HEK293 (cell line): Measurements from ENCODE around the gene C17orf50.

Experiments
- HOXD13 ChIP-seq: sonication (generic); formaldehyde crosslinking; IDR thresholded peaks from 2 replicates; pipeline ENCODE4 v1.8.0; 2022; ENCODE audit warnings: missing genetic modification reagents, borderline replicate concordance
- KLF8 ChIP-seq: fragments of 450-650 bp; formaldehyde crosslinking; IDR thresholded peaks from 2 replicates; pipeline ENCODE4 v1.5.1; 2016; ENCODE audit warnings: missing biosample characterization, missing genetic modification characterization
- ZIC2 ChIP-seq: fragments of 450-650 bp; formaldehyde crosslinking; IDR thresholded peaks from 2 replicates; pipeline ENCODE4 v1.5.1; 2016; ENCODE audit warnings: missing biosample characterization, missing genetic modification characterization
- ZNF121 ChIP-seq: fragments of 450-650 bp; formaldehyde crosslinking; IDR thresholded peaks from 2 replicates; pipeline ENCODE4 v1.5.1; 2016; ENCODE audit warnings: missing biosample characterization, missing genetic modification characterization
- ZNF138 ChIP-seq: fragments of 450-650 bp; formaldehyde crosslinking; IDR thresholded peaks from 2 replicates; pipeline ENCODE4 v1.5.1; 2016; ENCODE audit warnings: missing biosample characterization, missing genetic modification characterization, borderline replicate concordance
- ZNF155 ChIP-seq: fragments of 450-650 bp; formaldehyde crosslinking; IDR thresholded peaks from 2 replicates; pipeline ENCODE4 v1.5.1; 2016; ENCODE audit warnings: missing biosample characterization, missing genetic modification characterization
- ZNF221 ChIP-seq: fragments of 450-650 bp; formaldehyde crosslinking; IDR thresholded peaks from 2 replicates; pipeline ENCODE4 v1.5.1; 2017; ENCODE audit warnings: missing biosample characterization, missing genetic modification characterization, borderline replicate concordance
- ZNF292 ChIP-seq: fragments of 450-650 bp; formaldehyde crosslinking; IDR thresholded peaks from 2 replicates; pipeline ENCODE4 v1.5.1; 2016; ENCODE audit warnings: low read depth, missing biosample characterization, missing genetic modification characterization, borderline replicate concordance
- ZNF48 ChIP-seq: fragments of 450-650 bp; formaldehyde crosslinking; IDR thresholded peaks from 2 replicates; pipeline ENCODE4 v1.5.1; 2016; ENCODE audit warnings: missing biosample characterization, missing genetic modification characterization
- ZNF510 ChIP-seq: fragments of 450-650 bp; formaldehyde crosslinking; IDR thresholded peaks from 2 replicates; pipeline ENCODE4 v1.5.1; 2018; ENCODE audit warnings: mild to moderate bottlenecking, missing genetic modification characterization, missing biosample characterization; ENCODE audit not compliant: insufficient replicate concordance
- ZNF596 ChIP-seq: fragments of 450-650 bp; IDR thresholded peaks from 2 replicates; pipeline ENCODE4 v1.5.0; 2018; ENCODE audit warnings: missing biosample characterization, mild to moderate bottlenecking, missing genetic modification characterization, moderate library complexity
- ZNF600 ChIP-seq: fragments of 450-650 bp; formaldehyde crosslinking; IDR thresholded peaks from 2 replicates; pipeline ENCODE4 v1.5.1; 2016; ENCODE audit warnings: missing biosample characterization, missing genetic modification characterization
- ZNF610 ChIP-seq: fragments of 450-650 bp; formaldehyde crosslinking; IDR thresholded peaks from 2 replicates; pipeline ENCODE4 v1.5.1; 2016; ENCODE audit warnings: missing biosample characterization, missing genetic modification characterization, borderline replicate concordance
- TF ChIP-seq, protein P1 (sequence below): fragments of 450-650 bp; formaldehyde crosslinking; IDR thresholded peaks from 2 replicates; pipeline ENCODE4 v1.5.1; 2016; ENCODE audit warnings: missing biosample characterization, missing genetic modification characterization
- TF ChIP-seq, protein P2 (sequence below): fragments of 450-650 bp; formaldehyde crosslinking; IDR thresholded peaks from 2 replicates; pipeline ENCODE4 v1.5.1; 2017; ENCODE audit warnings: missing biosample characterization, missing genetic modification characterization
- TF ChIP-seq, protein P3 (sequence below): fragments of 450-650 bp; formaldehyde crosslinking; IDR thresholded peaks from 2 replicates; pipeline ENCODE4 v1.5.1; 2017; ENCODE audit warnings: missing biosample characterization, missing genetic modification characterization
- TF ChIP-seq, protein P4 (sequence below): fragments of 450-650 bp; formaldehyde crosslinking; IDR thresholded peaks from 2 replicates; pipeline ENCODE4 v1.5.1; 2016; ENCODE audit warnings: missing biosample characterization, missing genetic modification characterization
- TF ChIP-seq, protein P5 (sequence below): fragments of 450-650 bp; formaldehyde crosslinking; IDR thresholded peaks from 2 replicates; pipeline ENCODE4 v1.5.1; 2017; ENCODE audit warnings: missing biosample characterization, missing genetic modification characterization
- TF ChIP-seq, protein P6 (sequence below): fragments of 450-650 bp; formaldehyde crosslinking; IDR thresholded peaks from 2 replicates; pipeline ENCODE4 v1.5.1; 2016; ENCODE audit warnings: missing biosample characterization, missing genetic modification characterization
- TF ChIP-seq, protein P7 (sequence below): fragments of 450-650 bp; formaldehyde crosslinking; IDR thresholded peaks from 2 replicates; pipeline ENCODE4 v1.5.1; 2016; ENCODE audit warnings: missing biosample characterization, missing genetic modification characterization
- TF ChIP-seq, protein P8 (sequence below): fragments of 450-650 bp; formaldehyde crosslinking; conservative IDR thresholded peaks from 2 replicates; pipeline ENCODE4 v1.5.1; 2016; ENCODE audit warnings: low read depth, missing biosample characterization, missing genetic modification characterization

Gene C17orf50

DNA sequence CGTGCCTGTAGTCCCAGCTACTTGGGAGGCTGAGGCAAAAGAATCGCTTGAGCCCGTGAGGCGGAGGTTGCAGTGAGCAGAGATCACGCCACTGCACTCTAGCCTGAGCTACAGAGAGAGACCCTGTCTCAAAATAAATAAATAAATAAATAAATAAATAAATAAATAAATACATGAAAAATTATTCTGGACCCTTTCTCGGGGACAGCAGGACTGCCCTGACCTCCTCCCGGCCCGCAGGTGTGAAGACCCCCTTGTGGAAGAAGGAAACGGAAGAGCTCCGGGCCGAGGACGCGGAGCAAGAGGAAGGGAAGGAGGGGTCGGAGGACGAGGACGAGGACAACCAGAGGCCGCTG is 3.1 kb downstream of the C17orf50 start (continued):
- TF ChIP-seq, protein P1, sequence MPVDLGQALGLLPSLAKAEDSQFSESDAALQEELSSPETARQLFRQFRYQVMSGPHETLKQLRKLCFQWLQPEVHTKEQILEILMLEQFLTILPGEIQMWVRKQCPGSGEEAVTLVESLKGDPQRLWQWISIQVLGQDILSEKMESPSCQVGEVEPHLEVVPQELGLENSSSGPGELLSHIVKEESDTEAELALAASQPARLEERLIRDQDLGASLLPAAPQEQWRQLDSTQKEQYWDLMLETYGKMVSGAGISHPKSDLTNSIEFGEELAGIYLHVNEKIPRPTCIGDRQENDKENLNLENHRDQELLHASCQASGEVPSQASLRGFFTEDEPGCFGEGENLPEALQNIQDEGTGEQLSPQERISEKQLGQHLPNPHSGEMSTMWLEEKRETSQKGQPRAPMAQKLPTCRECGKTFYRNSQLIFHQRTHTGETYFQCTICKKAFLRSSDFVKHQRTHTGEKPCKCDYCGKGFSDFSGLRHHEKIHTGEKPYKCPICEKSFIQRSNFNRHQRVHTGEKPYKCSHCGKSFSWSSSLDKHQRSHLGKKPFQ (tag by site-specific recombination), result peak; percentile 93
- TF ChIP-seq, protein P2, sequence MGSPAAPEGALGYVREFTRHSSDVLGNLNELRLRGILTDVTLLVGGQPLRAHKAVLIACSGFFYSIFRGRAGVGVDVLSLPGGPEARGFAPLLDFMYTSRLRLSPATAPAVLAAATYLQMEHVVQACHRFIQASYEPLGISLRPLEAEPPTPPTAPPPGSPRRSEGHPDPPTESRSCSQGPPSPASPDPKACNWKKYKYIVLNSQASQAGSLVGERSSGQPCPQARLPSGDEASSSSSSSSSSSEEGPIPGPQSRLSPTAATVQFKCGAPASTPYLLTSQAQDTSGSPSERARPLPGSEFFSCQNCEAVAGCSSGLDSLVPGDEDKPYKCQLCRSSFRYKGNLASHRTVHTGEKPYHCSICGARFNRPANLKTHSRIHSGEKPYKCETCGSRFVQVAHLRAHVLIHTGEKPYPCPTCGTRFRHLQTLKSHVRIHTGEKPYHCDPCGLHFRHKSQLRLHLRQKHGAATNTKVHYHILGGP (tag by site-specific recombination), result no peak
- TF ChIP-seq, protein P3, sequence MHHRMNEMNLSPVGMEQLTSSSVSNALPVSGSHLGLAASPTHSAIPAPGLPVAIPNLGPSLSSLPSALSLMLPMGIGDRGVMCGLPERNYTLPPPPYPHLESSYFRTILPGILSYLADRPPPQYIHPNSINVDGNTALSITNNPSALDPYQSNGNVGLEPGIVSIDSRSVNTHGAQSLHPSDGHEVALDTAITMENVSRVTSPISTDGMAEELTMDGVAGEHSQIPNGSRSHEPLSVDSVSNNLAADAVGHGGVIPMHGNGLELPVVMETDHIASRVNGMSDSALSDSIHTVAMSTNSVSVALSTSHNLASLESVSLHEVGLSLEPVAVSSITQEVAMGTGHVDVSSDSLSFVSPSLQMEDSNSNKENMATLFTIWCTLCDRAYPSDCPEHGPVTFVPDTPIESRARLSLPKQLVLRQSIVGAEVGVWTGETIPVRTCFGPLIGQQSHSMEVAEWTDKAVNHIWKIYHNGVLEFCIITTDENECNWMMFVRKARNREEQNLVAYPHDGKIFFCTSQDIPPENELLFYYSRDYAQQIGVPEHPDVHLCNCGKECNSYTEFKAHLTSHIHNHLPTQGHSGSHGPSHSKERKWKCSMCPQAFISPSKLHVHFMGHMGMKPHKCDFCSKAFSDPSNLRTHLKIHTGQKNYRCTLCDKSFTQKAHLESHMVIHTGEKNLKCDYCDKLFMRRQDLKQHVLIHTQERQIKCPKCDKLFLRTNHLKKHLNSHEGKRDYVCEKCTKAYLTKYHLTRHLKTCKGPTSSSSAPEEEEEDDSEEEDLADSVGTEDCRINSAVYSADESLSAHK (tag by site-specific recombination), result no peak
- TF ChIP-seq, protein P4, sequence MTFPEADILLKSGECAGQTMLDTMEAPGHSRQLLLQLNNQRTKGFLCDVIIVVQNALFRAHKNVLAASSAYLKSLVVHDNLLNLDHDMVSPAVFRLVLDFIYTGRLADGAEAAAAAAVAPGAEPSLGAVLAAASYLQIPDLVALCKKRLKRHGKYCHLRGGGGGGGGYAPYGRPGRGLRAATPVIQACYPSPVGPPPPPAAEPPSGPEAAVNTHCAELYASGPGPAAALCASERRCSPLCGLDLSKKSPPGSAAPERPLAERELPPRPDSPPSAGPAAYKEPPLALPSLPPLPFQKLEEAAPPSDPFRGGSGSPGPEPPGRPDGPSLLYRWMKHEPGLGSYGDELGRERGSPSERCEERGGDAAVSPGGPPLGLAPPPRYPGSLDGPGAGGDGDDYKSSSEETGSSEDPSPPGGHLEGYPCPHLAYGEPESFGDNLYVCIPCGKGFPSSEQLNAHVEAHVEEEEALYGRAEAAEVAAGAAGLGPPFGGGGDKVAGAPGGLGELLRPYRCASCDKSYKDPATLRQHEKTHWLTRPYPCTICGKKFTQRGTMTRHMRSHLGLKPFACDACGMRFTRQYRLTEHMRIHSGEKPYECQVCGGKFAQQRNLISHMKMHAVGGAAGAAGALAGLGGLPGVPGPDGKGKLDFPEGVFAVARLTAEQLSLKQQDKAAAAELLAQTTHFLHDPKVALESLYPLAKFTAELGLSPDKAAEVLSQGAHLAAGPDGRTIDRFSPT, result no peak
- TF ChIP-seq ZIC2 (tag by site-specific recombination) (no peak), ZNF121 (no peak), HOXD13 (CRISPR knock-in tag) (no peak), ZNF510 (tag by site-specific recombination) (peak; percentile 82), ZNF610 (tag by site-specific recombination) (no peak), ZNF600 (no peak), ZNF292 (tag by site-specific recombination) (peak; percentile 97), ZNF138 (tag by site-specific recombination) (peak; percentile 82; the same call in 1 of the 2 replicates), ZNF155 (tag by site-specific recombination) (peak; percentile 66; the same call in 1 of the 2 replicates), ZNF221 (no peak; the same call in 1 of the 2 replicates), KLF8 (tag by site-specific recombination) (no peak), ZNF48 (no peak), ZNF596 (no peak)
- TF ChIP-seq, protein P5, sequence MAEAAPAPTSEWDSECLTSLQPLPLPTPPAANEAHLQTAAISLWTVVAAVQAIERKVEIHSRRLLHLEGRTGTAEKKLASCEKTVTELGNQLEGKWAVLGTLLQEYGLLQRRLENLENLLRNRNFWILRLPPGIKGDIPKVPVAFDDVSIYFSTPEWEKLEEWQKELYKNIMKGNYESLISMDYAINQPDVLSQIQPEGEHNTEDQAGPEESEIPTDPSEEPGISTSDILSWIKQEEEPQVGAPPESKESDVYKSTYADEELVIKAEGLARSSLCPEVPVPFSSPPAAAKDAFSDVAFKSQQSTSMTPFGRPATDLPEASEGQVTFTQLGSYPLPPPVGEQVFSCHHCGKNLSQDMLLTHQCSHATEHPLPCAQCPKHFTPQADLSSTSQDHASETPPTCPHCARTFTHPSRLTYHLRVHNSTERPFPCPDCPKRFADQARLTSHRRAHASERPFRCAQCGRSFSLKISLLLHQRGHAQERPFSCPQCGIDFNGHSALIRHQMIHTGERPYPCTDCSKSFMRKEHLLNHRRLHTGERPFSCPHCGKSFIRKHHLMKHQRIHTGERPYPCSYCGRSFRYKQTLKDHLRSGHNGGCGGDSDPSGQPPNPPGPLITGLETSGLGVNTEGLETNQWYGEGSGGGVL (tag by site-specific recombination), result no peak
- TF ChIP-seq, protein P6, sequence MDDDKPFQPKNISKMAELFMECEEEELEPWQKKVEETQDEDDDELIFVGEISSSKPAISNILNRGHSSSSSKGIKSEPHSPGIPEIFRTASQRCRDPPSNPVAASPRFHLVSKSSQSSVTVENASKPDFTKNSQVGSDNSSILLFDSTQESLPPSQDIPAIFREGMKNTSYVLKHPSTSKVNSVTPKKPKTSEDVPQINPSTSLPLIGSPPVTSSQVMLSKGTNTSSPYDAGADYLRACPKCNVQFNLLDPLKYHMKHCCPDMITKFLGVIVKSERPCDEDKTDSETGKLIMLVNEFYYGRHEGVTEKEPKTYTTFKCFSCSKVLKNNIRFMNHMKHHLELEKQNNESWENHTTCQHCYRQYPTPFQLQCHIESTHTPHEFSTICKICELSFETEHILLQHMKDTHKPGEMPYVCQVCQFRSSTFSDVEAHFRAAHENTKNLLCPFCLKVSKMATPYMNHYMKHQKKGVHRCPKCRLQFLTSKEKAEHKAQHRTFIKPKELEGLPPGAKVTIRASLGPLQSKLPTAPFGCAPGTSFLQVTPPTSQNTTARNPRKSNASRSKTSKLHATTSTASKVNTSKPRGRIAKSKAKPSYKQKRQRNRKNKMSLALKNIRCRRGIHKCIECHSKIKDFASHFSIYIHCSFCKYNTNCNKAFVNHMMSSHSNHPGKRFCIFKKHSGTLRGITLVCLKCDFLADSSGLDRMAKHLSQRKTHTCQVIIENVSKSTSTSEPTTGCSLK (tag by site-specific recombination), result no peak
- TF ChIP-seq, protein P7, sequence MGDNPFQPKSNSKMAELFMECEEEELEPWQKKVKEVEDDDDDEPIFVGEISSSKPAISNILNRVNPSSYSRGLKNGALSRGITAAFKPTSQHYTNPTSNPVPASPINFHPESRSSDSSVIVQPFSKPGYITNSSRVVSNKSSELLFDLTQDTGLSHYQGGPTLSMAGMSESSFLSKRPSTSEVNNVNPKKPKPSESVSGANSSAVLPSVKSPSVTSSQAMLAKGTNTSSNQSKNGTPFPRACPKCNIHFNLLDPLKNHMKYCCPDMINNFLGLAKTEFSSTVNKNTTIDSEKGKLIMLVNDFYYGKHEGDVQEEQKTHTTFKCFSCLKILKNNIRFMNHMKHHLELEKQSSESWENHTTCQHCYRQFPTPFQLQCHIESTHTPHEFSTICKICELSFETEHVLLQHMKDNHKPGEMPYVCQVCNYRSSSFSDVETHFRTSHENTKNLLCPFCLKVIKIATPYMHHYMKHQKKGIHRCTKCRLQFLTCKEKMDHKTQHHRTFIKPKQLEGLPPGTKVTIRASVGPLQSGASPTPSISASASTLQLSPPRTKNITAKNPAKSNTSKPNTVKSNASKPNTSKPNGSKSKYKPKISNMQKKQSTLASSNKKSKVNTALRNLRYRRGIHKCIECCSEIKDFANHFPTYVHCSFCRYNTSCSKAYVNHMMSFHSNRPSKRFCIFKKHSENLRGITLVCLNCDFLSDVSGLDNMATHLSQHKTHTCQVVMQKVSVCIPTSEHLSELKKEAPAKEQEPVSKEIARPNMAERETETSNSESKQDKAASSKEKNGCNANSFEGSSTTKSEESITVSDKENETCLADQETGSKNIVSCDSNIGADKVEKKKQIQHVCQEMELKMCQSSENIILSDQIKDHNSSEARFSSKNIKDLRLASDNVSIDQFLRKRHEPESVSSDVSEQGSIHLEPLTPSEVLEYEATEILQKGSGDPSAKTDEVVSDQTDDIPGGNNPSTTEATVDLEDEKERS (tag by site-specific recombination), result no peak
- TF ChIP-seq, protein P8, sequence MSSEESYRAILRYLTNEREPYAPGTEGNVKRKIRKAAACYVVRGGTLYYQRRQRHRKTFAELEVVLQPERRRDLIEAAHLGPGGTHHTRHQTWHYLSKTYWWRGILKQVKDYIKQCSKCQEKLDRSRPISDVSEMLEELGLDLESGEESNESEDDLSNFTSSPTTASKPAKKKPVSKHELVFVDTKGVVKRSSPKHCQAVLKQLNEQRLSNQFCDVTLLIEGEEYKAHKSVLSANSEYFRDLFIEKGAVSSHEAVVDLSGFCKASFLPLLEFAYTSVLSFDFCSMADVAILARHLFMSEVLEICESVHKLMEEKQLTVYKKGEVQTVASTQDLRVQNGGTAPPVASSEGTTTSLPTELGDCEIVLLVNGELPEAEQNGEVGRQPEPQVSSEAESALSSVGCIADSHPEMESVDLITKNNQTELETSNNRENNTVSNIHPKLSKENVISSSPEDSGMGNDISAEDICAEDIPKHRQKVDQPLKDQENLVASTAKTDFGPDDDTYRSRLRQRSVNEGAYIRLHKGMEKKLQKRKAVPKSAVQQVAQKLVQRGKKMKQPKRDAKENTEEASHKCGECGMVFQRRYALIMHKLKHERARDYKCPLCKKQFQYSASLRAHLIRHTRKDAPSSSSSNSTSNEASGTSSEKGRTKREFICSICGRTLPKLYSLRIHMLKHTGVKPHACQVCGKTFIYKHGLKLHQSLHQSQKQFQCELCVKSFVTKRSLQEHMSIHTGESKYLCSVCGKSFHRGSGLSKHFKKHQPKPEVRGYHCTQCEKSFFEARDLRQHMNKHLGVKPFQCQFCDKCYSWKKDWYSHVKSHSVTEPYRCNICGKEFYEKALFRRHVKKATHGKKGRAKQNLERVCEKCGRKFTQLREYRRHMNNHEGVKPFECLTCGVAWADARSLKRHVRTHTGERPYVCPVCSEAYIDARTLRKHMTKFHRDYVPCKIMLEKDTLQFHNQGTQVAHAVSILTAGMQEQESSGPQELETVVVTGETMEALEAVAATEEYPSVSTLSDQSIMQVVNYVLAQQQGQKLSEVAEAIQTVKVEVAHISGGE, result peak; percentile 84
